Measurements from ENCODE around the gene MAD1L1. TPM values are rescaled to one million over a fixed set of nuclear protein-coding genes. Genes with fewer than 3 reads are reported as not detected.

Gene MAD1L1
- total and polyA plus RNA-seq, 4 donors: 12.8 to 20.7 (median 16.5) TPM

DNA sequence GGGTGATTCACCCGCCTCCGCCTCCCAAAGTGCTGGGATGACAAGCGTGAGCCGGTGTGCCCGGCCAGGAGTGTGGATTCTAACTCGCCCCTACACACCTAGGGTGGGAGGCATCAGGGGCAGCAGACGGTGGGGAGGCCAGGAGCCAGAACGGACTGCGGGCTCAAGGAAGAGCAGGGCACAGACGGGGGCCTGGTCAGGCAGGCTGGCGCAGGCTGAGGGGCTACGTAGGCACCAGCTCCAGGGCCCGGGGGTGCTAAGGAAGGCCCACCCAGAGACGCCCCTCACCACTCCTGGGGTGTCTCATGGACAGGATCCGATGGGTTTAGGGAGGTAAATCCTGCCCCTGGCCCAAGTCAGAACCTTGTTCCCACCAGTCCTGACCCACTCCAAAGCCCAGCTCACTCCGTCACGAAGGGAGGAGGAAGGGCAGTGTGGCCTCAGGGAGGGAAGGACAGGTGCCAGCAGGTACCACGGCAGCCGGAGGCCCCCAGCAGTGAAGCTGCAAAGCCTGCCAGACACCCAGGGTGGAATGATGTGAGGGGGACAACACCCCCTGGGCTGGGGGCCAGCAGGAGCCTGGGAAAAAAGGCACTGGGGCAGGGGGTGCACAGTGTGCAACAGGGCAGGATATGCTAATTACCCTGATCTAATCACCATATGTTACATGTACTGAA lies 251.4 kb downstream of the MAD1L1 start:
- Histone ChIP-seq H3K27ac (ENCODE audit: low read depth in 1 of 2, low read length in 2 of 2) (no peak overlapping the region), H3K36me3 (ENCODE audit: control insufficient read depth in 4 of 4, insufficient read depth in 3 of 4, low read depth in 1 of 4, low read length in 3 of 4) (peaks cover 0 to under 1% (median 0%) of the 10 kb centered on the region in 4 donors), H3K4me3 (ENCODE audit: low read depth in 1 of 3, low read length in 3 of 3) (no peak overlapping the region), H3K27me3 (ENCODE audit: control insufficient read depth in 4 of 4, insufficient read depth in 4 of 4, low read length in 3 of 4) (no peaks in the 10 kb centered on the region), H3K9me3 (ENCODE audit: control insufficient read depth in 4 of 4, low read length in 3 of 4) (no peaks in the 10 kb centered on the region), H3K9ac (ENCODE audit: low read depth in 1 of 2, low read length in 2 of 2) (no peak overlapping the region), H3K4me1 (ENCODE audit: control insufficient read depth in 4 of 4, insufficient read depth in 4 of 4, low read length in 3 of 4) (no peaks in the 10 kb centered on the region)
- 94% methylated on average over 19 of the region's 19 CpGs for WGBS
- TF ChIP-seq, protein P1, sequence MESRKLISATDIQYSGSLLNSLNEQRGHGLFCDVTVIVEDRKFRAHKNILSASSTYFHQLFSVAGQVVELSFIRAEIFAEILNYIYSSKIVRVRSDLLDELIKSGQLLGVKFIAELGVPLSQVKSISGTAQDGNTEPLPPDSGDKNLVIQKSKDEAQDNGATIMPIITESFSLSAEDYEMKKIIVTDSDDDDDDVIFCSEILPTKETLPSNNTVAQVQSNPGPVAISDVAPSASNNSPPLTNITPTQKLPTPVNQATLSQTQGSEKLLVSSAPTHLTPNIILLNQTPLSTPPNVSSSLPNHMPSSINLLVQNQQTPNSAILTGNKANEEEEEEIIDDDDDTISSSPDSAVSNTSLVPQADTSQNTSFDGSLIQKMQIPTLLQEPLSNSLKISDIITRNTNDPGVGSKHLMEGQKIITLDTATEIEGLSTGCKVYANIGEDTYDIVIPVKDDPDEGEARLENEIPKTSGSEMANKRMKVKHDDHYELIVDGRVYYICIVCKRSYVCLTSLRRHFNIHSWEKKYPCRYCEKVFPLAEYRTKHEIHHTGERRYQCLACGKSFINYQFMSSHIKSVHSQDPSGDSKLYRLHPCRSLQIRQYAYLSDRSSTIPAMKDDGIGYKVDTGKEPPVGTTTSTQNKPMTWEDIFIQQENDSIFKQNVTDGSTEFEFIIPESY (IDR thresholded peaks at IDR 0.05): no peak
- no peak for DNase-seq (ENCODE audit: low spot score)

- H3K4me3 ChIP-seq (ENCODE audit: low read depth in 1 of 3, low read length in 3 of 3): no peak overlapping the region
- no peaks in the 10 kb centered on the region for H3K36me3 ChIP-seq (ENCODE audit: control insufficient read depth in 4 of 4, insufficient read depth in 3 of 4, low read depth in 1 of 4, low read length in 3 of 4)
- DNase-seq (ENCODE audit: low spot score): no peak
- H3K27me3 ChIP-seq (ENCODE audit: control insufficient read depth in 4 of 4, insufficient read depth in 4 of 4, low read length in 3 of 4): no peaks in the 10 kb centered on the region
- H3K9me3 ChIP-seq (ENCODE audit: control insufficient read depth in 4 of 4, low read length in 3 of 4): no peaks in the 10 kb centered on the region
- 94% methylated on average over 40 of the region's 40 CpGs for WGBS
- H3K9ac ChIP-seq (ENCODE audit: low read depth in 1 of 2, low read length in 2 of 2): no peak overlapping the region
- peaks cover 0 to 9% (median 3%) of the 10 kb centered on the region in 4 donors for H3K4me1 ChIP-seq (ENCODE audit: control insufficient read depth in 4 of 4, insufficient read depth in 4 of 4, low read length in 3 of 4)
- TF ChIP-seq, protein P2, sequence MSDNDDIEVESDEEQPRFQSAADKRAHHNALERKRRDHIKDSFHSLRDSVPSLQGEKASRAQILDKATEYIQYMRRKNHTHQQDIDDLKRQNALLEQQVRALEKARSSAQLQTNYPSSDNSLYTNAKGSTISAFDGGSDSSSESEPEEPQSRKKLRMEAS (IDR thresholded peaks at IDR 0.05): no peak
- H3K27ac ChIP-seq (ENCODE audit: low read depth in 1 of 2, low read length in 2 of 2): no peak overlapping the region
Measured at GRCh38 chr7:1979591-1980560, 252.9 kb downstream of the MAD1L1 start.

DNA sequence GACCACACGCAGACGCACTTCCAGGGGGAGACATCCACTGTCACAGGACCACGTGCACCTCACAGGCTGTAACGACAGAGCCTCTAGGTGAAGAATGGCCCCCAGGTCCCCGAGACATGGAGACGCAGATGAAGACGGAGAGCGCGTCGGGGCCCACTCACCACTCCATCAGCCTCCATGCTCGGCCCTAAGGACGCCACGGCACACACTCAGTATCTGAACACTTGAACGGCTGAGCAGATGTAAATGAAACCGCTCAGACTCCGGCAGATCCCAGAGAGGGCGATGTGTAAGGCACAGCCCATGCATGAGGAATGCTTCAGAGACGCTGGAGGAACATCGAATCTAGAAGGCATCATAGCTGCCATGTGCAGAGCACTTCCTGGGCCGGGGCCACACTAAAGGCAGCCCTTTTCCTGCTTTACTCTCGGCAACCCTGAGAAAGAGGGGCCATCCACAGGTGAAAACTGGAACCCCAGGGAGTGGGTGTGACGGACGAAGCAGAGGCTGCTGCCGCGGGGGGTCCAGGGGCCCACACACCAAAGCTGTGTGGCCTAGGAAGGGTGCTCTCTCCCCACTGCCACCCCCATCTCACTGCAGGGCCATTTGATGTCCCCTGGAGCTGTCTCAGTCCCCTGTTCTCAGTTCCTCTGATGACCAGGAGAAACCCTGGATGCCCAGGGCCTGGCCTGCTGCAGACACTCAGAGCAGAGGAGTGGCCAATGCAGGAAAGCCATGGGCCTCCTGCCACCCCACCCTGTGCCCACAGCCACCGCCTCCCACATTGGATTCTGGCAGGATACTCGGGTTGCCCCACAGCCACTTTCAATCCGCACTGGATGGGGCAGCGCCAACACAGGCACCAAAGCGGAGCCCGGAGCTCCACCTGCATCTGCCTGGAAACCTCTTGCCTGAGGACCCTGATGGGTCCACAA lies 253.8 kb downstream of the MAD1L1 start:
- Histone ChIP-seq H3K4me1 (ENCODE audit: control insufficient read depth in 4 of 4, insufficient read depth in 4 of 4, low read length in 3 of 4) (peaks cover 0 to 9% (median 3%) of the 10 kb centered on the region in 4 donors), H3K36me3 (ENCODE audit: control insufficient read depth in 4 of 4, insufficient read depth in 3 of 4, low read depth in 1 of 4, low read length in 3 of 4) (no peaks in the 10 kb centered on the region), H3K9me3 (ENCODE audit: control insufficient read depth in 4 of 4, low read length in 3 of 4) (no peaks in the 10 kb centered on the region), H3K4me3 (ENCODE audit: low read depth in 1 of 3, low read length in 3 of 3) (no peak overlapping the region), H3K9ac (ENCODE audit: low read depth in 1 of 2, low read length in 2 of 2) (no peak overlapping the region), H3K27ac (ENCODE audit: low read depth in 1 of 2, low read length in 2 of 2) (no peak overlapping the region), H3K27me3 (ENCODE audit: control insufficient read depth in 4 of 4, insufficient read depth in 4 of 4, low read length in 3 of 4) (no peaks in the 10 kb centered on the region)
- TF ChIP-seq FOXA2 (IDR thresholded peaks at IDR 0.05) (no peak), RAD21 (IDR thresholded peaks at IDR 0.05) (no peak), FOXA1 (IDR thresholded peaks at IDR 0.05) (no peak), YY1 (IDR thresholded peaks at IDR 0.05) (no peak), EGR1 (IDR thresholded peaks at IDR 0.05; ENCODE audit: low read depth in 2 of 2) (no peak), TAF1 (conservative IDR thresholded peaks at IDR 0.05) (no peak), HNF4G (IDR thresholded peaks at IDR 0.05) (no peak), GABPA (IDR thresholded peaks at IDR 0.05 in 1 of 2, conservative IDR thresholded peaks at IDR 0.05 in 1 of 2) (no peak)
- TF ChIP-seq, protein P3, sequence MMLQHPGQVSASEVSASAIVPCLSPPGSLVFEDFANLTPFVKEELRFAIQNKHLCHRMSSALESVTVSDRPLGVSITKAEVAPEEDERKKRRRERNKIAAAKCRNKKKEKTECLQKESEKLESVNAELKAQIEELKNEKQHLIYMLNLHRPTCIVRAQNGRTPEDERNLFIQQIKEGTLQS (IDR thresholded peaks at IDR 0.05): no peak
- TF ChIP-seq, protein P4, sequence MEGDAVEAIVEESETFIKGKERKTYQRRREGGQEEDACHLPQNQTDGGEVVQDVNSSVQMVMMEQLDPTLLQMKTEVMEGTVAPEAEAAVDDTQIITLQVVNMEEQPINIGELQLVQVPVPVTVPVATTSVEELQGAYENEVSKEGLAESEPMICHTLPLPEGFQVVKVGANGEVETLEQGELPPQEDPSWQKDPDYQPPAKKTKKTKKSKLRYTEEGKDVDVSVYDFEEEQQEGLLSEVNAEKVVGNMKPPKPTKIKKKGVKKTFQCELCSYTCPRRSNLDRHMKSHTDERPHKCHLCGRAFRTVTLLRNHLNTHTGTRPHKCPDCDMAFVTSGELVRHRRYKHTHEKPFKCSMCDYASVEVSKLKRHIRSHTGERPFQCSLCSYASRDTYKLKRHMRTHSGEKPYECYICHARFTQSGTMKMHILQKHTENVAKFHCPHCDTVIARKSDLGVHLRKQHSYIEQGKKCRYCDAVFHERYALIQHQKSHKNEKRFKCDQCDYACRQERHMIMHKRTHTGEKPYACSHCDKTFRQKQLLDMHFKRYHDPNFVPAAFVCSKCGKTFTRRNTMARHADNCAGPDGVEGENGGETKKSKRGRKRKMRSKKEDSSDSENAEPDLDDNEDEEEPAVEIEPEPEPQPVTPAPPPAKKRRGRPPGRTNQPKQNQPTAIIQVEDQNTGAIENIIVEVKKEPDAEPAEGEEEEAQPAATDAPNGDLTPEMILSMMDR (IDR thresholded peaks at IDR 0.05; ENCODE audit: low read depth, low read length, missing input control): no peak
- 98% methylated on average over 31 of the region's 31 CpGs for WGBS
- DNase-seq (ENCODE audit: low spot score): no peak
